ENCODE measurements around the gene C1QTNF1.

GRCh38 chr17:78992542-78993212 is 31.3 kb upstream of the C1QTNF1 start:
- TF ChIP-seq CREB1 (IDR thresholded peaks at IDR 0.05; ENCODE audit: low read depth) (no peak), TAF1 (IDR thresholded peaks at IDR 0.05; ENCODE audit: low read depth) (no peak), NFIC (IDR thresholded peaks at IDR 0.05) (no peak), EP300 (IDR thresholded peaks at IDR 0.05; ENCODE audit: borderline replicate concordance) (no peak), MAX (IDR thresholded peaks at IDR 0.05) (no peak), ZBTB7A (IDR thresholded peaks at IDR 0.05; ENCODE audit: low read depth) (no peak), CEBPB (IDR thresholded peaks at IDR 0.05) (no peak), YY1 (IDR thresholded peaks at IDR 0.05; ENCODE audit: low read depth) (no peak), REST (IDR thresholded peaks at IDR 0.05; ENCODE audit: low read depth) (no peak), RAD21 (IDR thresholded peaks at IDR 0.05; ENCODE audit: low read depth) (no peak), TCF12 (IDR thresholded peaks at IDR 0.05; ENCODE audit: low read depth) (no peak), FOXM1 (IDR thresholded peaks at IDR 0.05; ENCODE audit: borderline replicate concordance, low read depth) (no peak), TEAD4 (IDR thresholded peaks at IDR 0.05) (no peak), EGR1 (IDR thresholded peaks at IDR 0.05) (no peak)

All from Ishikawa (cell line).